BLaER1 treated with 17β-estradiol and CSF1 and Interleukin-3, amounts not matched to agents 10 nM and 100 nM (cell line): ENCODE results near the gene CCDC124.

Experiments used
- H3K27ac ChIP-seq, 11 experiments: shearing (Covaris generic); formaldehyde crosslinking; 2 replicates each; pipeline ENCODE4 v1.8.1; 2022
- H3K27me3 ChIP-seq, 11 experiments: shearing (Covaris generic); formaldehyde crosslinking; 2 replicates each; pipeline ENCODE4 v1.8.1; 2022
- H3K36me3 ChIP-seq, 11 experiments: shearing (Covaris generic); formaldehyde crosslinking; 2 replicates each; pipeline ENCODE4 v1.8.1; 2022
- H3K4me1 ChIP-seq, 10 experiments: shearing (Covaris generic); formaldehyde crosslinking; 2 replicates each; pipeline ENCODE4 v1.8.1; 2022
- H3K4me2 ChIP-seq, 11 experiments: shearing (Covaris generic); formaldehyde crosslinking; 2 replicates each; pipeline ENCODE4 v1.8.1; 2022
- H3K4me3 ChIP-seq, 10 experiments: shearing (Covaris generic); formaldehyde crosslinking; 2 replicates each; pipeline ENCODE4 v1.8.1; 2022
- H3K9ac ChIP-seq, 11 experiments: shearing (Covaris generic); formaldehyde crosslinking; 2 replicates each; pipeline ENCODE4 v1.8.1; 2022
- H3K9me3 ChIP-seq, 11 experiments: shearing (Covaris generic); formaldehyde crosslinking; replicated peaks in 1 of 11; 2 replicates each; pipeline ENCODE4 v1.8.1; 2022
- H4K20me1 ChIP-seq, 11 experiments: shearing (Covaris generic); formaldehyde crosslinking; 2 replicates each; pipeline ENCODE4 v1.8.1; 2022
- Cebpa-rat ChIP-seq, 11 experiments: shearing (Covaris generic); IDR thresholded peaks; 2 replicates each; pipeline ENCODE4 v1.8.1; 2022

The CCDC124 gene

GRCh38 chr19:17943274-17944221 lies 10.7 kb downstream of the CCDC124 start:
- Histone ChIP-seq H3K36me3 (peaks cover 32 to 65% (median 47%) of the 10 kb centered on the region in 11 experiments), H3K4me3 (no peak overlapping the region), H3K27ac (no peak overlapping the region), H3K9me3 (no peaks in the 10 kb centered on the region), H3K27me3 (peaks cover under 1 to 4% (median 1%) of the 10 kb centered on the region in 11 experiments; a peak in 16 of 22 replicates), H3K4me1 (peaks cover 10 to 27% (median 19%) of the 10 kb centered on the region in 10 experiments), H4K20me1 (peaks cover 0 to 40% (median 4%) of the 10 kb centered on the region in 11 experiments; a peak in 9 of 22 replicates), H3K9ac (no peak overlapping the region), H3K4me2 (no peak overlapping the region)
- TF ChIP-seq Cebpa-rat (IDR thresholded peaks at IDR 0.05): no peak

GRCh38 chr19:17944301-17944700 lies 11.5 kb downstream of the CCDC124 start:
- Histone ChIP-seq H3K36me3 (peaks cover 30 to 58% (median 43%) of the 10 kb centered on the region in 11 experiments), H3K9me3 (no peaks in the 10 kb centered on the region), H3K27me3 (peaks cover 8 to 11% (median 9%) of the 10 kb centered on the region in 11 experiments), H3K4me3 (no peak overlapping the region), H4K20me1 (peaks cover 0 to 43% (median 7%) of the 10 kb centered on the region in 11 experiments; a peak in 15 of 22 replicates), H3K4me2 (no peak overlapping the region), H3K4me1 (peaks cover 15 to 34% (median 27%) of the 10 kb centered on the region in 10 experiments), H3K27ac (no peak overlapping the region), H3K9ac (0 out of 22 replicates have a peak overlapping the region, but pooled peaks of 1 of the 11 experiments have one; percentile 12)
- no peak for TF ChIP-seq Cebpa-rat (IDR thresholded peaks at IDR 0.05)

DNA sequence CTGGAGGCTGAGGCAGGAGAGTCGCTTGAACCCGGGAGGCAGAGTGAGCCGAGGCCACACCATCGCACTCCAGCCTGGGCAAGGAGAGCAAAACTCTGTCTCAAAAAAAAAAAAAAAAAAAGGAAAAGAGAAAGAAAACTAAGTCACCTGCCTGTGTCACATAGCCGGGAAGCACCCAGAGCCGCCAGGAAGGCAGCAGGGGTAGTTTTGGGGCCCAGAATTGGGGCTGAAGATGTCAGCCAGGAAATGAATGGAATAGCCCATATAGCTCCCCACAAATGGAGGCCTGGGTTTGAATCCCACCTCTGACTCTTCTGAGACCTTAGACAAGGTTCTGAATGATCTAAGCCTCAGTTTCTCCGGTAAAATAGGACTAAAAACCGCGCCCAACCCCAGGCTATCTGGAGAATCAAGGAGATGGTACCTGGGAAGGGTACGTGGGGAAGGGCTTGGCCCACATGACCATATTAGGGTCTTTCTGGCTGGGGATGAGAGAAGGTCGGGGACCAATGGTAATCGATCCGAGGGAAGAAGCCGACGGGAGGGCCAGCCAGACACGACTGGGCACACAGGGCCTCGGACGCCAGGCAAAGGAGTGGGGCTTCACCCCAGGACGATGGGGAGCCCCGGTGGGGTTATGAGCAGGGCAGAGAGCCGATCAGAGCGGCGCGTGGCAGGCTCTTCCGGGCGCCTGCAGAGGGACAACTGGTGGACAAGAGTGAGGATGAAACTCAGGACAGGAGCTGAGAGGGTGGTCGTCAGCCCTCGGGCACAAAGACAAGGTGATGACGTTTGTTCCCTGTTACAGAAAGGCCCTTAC lies 14.4 kb downstream of the CCDC124 start:
- Histone ChIP-seq H3K27ac (peak overlapping the region in 9 of 11 experiments; percentile 2 to 68 (median 47); a peak in 11 of 22 replicates), H4K20me1 (peaks cover 0 to 64% (median 20%) of the 10 kb centered on the region in 11 experiments; a peak in 17 of 22 replicates), H3K9me3 (no peaks in the 10 kb centered on the region), H3K4me1 (peaks cover 44 to 63% (median 55%) of the 10 kb centered on the region in 10 experiments), H3K36me3 (peaks cover 13 to 29% (median 20%) of the 10 kb centered on the region in 11 experiments; a peak in 18 of 22 replicates), H3K4me3 (peak overlapping the region; percentile 45 to 67 (median 53)), H3K27me3 (peaks cover 36 to 40% (median 37%) of the 10 kb centered on the region in 11 experiments), H3K4me2 (peak overlapping the region; percentile 64 to 99 (median 90)), H3K9ac (peak overlapping the region; percentile 46 to 72 (median 67); a peak in 18 of 22 replicates)
- TF ChIP-seq Cebpa-rat (IDR thresholded peaks at IDR 0.05): no peak

DNA sequence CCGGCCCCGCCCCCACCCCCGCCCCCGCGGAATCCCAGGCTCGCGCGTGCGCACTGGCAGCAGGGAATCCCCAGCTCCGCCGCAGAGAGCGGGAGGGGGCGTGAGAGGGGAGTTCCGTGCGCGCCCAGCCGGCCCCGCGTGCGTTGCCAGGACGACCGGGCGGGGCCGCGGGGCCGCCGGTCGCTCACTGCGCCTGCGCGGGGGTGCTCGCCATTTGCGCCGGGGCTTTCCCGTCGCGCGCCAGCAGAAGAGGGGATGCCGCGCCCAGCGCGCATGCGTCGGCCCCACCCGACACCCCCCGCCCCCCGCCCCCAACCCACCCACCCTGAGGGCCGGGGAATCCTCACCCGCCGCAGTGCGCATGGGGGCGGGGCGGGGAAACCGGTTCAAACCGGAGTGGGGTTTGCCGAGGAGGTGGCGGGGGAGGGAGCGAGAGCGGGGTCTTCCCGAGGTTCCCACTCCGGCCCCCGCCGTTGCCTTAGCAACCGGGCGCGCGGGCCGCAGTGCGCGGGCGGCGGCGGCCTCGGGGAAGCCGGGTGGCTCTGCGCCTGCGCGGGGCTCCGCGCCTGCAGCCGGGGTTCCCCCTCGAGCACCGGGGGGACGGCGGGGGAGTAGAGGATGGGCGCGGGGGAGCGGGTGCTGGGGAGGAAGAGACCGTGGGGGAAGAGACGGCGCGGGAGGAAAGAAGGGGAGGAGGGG lies 15.1 kb downstream of the CCDC124 start:
- Histone ChIP-seq H3K9me3 (no peaks in the 10 kb centered on the region), H3K4me2 (peak overlapping the region; percentile 57 to 98 (median 94); a peak in 15 of 22 replicates), H3K27ac (peak overlapping the region in 4 of 11 experiments; percentile 60 to 65 (median 62); a peak in 7 of 22 replicates), H3K27me3 (peaks cover 44 to 48% (median 45%) of the 10 kb centered on the region in 11 experiments), H4K20me1 (peaks cover 0 to 65% (median 27%) of the 10 kb centered on the region in 11 experiments; a peak in 17 of 22 replicates), H3K36me3 (peaks cover 8 to 23% (median 14%) of the 10 kb centered on the region in 11 experiments; a peak in 14 of 22 replicates), H3K4me3 (peak overlapping the region; percentile 47 to 68 (median 58)), H3K4me1 (peaks cover 52 to 71% (median 63%) of the 10 kb centered on the region in 10 experiments), H3K9ac (peak overlapping the region in 9 of 11 experiments; percentile 52 to 76 (median 67); a peak in 11 of 22 replicates)
- TF ChIP-seq Cebpa-rat (IDR thresholded peaks at IDR 0.05): no peak

DNA sequence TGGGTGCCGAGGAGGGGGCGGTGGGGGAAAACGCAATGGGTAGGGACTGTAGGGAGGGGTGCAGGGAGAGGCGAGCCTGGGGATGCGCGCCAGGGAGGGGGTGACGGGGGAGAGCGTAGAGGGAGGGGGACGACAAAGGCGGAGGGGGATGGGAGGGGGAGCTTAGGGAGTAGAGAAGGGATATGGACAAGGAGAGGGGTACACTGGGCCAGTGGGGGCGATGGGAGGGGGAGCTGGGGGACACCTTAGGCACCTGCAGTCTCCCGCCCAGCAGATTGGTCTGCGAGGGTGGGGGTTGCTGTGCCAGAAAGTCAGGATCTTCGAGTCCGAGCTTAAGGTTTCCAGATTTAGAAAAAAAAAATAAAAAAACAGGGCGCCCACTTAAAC lies 15.7 kb downstream of the CCDC124 start:
- no peak overlapping the region for H3K27ac ChIP-seq
- TF ChIP-seq Cebpa-rat (IDR thresholded peaks at IDR 0.05): no peak
- H3K36me3 ChIP-seq: peaks cover 6 to 22% (median 12%) of the 10 kb centered on the region in 11 experiments; a peak in 14 of 22 replicates
- peak overlapping the region; percentile 83 to 98 (median 94) for H3K4me2 ChIP-seq
- peaks cover 0 to 69% (median 32%) of the 10 kb centered on the region in 11 experiments; a peak in 17 of 22 replicates for H4K20me1 ChIP-seq
- no peaks in the 10 kb centered on the region for H3K9me3 ChIP-seq
- peaks cover 57 to 76% (median 69%) of the 10 kb centered on the region in 10 experiments for H3K4me1 ChIP-seq
- H3K27me3 ChIP-seq: peaks cover 50 to 53% (median 51%) of the 10 kb centered on the region in 11 experiments
- H3K4me3 ChIP-seq: peak overlapping the region; percentile 47 to 68 (median 58)
- peak overlapping the region in 6 of 11 experiments; percentile 3 to 67 (median 54); a peak in 6 of 22 replicates for H3K9ac ChIP-seq

DNA sequence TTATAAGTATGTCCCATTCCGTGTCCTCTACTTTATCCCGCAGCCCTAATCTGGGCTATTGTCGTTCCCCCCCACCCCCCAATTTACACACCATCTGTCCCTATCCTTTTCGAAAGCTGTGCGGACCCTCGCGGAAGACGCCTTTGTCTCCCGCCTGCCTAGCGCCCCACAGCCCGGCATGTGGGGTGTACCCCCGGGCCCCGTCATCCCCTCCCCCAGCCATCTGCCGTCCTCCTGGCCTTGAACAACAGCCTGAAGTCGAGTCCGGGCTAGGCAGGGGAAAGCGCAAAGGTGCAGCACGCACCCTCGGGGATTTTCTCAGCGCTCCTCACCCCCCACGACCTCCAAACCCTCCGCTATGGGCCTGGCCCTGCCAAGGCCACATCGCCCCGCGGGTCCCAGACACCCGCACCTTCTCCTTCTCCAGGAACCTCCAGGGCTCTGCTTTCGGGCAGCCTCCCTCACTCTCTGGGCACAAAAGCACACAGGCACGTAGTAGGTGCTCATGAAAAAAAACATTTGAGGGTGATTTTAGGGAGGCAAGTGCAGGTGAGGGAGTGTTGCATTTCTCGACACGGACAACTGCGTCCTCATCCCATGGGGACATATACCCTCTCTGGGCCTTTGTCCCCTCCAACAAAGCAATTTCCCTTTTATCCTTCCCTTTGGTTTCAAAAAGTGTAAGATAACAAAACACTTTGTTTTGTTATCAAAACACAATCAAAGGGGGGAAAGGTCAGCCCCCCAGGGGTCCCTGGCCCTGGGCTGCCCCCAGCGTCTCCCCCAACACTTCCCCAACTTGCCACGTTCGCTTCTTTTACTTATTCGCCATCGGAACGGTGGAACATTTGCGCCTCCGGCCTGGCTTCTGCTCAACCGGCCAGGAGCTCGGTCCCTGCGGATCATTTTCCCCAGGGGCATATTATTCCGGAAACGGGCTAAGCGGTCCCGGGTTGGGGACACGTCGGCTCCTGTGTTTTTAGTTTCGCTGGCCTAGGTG lies 16.4 kb downstream of the CCDC124 start:
- Histone ChIP-seq H3K27me3 (peaks cover 57 to 60% (median 58%) of the 10 kb centered on the region in 11 experiments), H4K20me1 (peaks cover 0 to 69% (median 34%) of the 10 kb centered on the region in 11 experiments; a peak in 17 of 22 replicates), H3K4me3 (peak overlapping the region; percentile 41 to 68 (median 58); a peak in 19 of 20 replicates), H3K9me3 (no peaks in the 10 kb centered on the region), H3K9ac (peak overlapping the region in 8 of 11 experiments; percentile 3 to 59 (median 52); a peak in 9 of 22 replicates), H3K27ac (no peak overlapping the region), H3K4me1 (peaks cover 60 to 78% (median 71%) of the 10 kb centered on the region in 10 experiments), H3K4me2 (peak overlapping the region; percentile 83 to 98 (median 94)), H3K36me3 (peaks cover 0 to 14% (median 6%) of the 10 kb centered on the region in 11 experiments; a peak in 11 of 22 replicates)
- no peak for TF ChIP-seq Cebpa-rat (IDR thresholded peaks at IDR 0.05)

DNA sequence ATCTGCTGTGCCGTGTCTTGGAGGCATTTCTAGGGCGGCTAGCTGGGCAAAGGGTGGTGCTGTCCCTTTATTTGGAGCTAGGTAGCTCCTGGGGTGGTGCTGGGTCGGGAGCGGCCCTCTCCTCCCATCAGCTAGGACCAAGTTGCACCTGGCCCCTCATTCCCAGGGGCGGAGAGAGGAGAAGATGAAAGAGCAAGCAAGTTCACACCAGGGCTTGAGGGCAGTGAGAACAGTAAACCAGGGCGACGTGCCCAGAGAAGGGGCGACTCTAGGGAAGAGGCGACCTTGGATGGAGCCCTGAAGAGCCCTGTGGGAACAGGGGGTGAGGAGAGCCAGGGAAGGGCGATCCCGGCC lies 17.1 kb downstream of the CCDC124 start:
- peak overlapping the region; percentile 83 to 98 (median 94) for H3K4me2 ChIP-seq
- peaks cover 60 to 77% (median 71%) of the 10 kb centered on the region in 10 experiments for H3K4me1 ChIP-seq
- H3K9me3 ChIP-seq: no peaks in the 10 kb centered on the region
- H3K9ac ChIP-seq: peak overlapping the region in 8 of 11 experiments; percentile 26 to 59 (median 44); a peak in 8 of 22 replicates
- TF ChIP-seq Cebpa-rat (IDR thresholded peaks at IDR 0.05): no peak
- H3K27me3 ChIP-seq: peaks cover 64 to 67% (median 65%) of the 10 kb centered on the region in 11 experiments
- H3K4me3 ChIP-seq: peak overlapping the region; percentile 41 to 68 (median 55); a peak in 19 of 20 replicates
- peaks cover 0 to 7% (median 3%) of the 10 kb centered on the region in 11 experiments; a peak in 5 of 22 replicates for H3K36me3 ChIP-seq
- peaks cover 0 to 62% (median 34%) of the 10 kb centered on the region in 11 experiments; a peak in 17 of 22 replicates for H4K20me1 ChIP-seq
- H3K27ac ChIP-seq: no peak overlapping the region
